GM23338 (cell line): ENCODE measurements around the gene FNDC3B. TPM values are rescaled to one million over a fixed set of nuclear protein-coding genes. Genes with fewer than 3 reads are reported as not detected.

ENCODE experiments used
- ATAC-seq: fragments of 200-7000 bp; cut with Tn5 transposase; 3 replicates; pipeline ENCODE4 v1.9.1; 2020
- DNase-seq: peaks from one replicate; pipeline ENCODE4 v3.0.0-alpha.2; 2015; ENCODE audit warnings: low spot score
- H2AFZ ChIP-seq: fragments of 200-600 bp; sonication (generic); 2 replicates; pipeline ENCODE4 v1.8.0; 2016; ENCODE audit warnings: antibody characterized with exemption, mild to moderate bottlenecking, moderate library complexity
- H3F3A ChIP-seq: fragments of 200-600 bp; sonication (generic); replicated peaks from 2 replicates; pipeline ENCODE4 v1.8.0; 2017; ENCODE audit warnings: antibody characterized with exemption, mixed run types, low read depth
- H3K27ac ChIP-seq: fragments of 200-600 bp; sonication (generic); 2 replicates; pipeline ENCODE4 v1.6.1; 2016; ENCODE audit warnings: low read depth
- H3K27me3 ChIP-seq: fragments of 200-600 bp; sonication (generic); 2 replicates; pipeline ENCODE4 v1.8.0; 2016; ENCODE audit warnings: mild to moderate bottlenecking, mixed run types, moderate library complexity; ENCODE audit not compliant: insufficient read depth
- H3K36me3 ChIP-seq: fragments of 200-600 bp; sonication (generic); 2 replicates; pipeline ENCODE4 v1.8.0; 2016; ENCODE audit warnings: mild to moderate bottlenecking; ENCODE audit not compliant: insufficient read depth
- H3K4me1 ChIP-seq: fragments of 200-600 bp; sonication (generic); 2 replicates; pipeline ENCODE4 v1.8.0; 2016; ENCODE audit warnings: mild to moderate bottlenecking, moderate library complexity; ENCODE audit not compliant: insufficient read depth
- H3K4me2 ChIP-seq: fragments of 200-600 bp; sonication (generic); 2 replicates; pipeline ENCODE4 v1.7.1; 2017; ENCODE audit warnings: mixed run types
- H3K4me3 ChIP-seq: fragments of 200-600 bp; sonication (generic); 2 replicates; pipeline ENCODE4 v1.6.1; 2016; ENCODE audit warnings: mixed run types
- H3K79me2 ChIP-seq: fragments of 200-600 bp; sonication (generic); replicated peaks from 2 replicates; pipeline ENCODE4 v1.8.0; 2017; ENCODE audit warnings: mild to moderate bottlenecking; ENCODE audit not compliant: insufficient read depth
- H3K9me2 ChIP-seq: fragments of 200-600 bp; sonication (generic); 2 replicates; pipeline ENCODE4 v1.8.0; 2017; ENCODE audit not compliant: insufficient read depth
- H4K20me1 ChIP-seq: fragments of 200-600 bp; sonication (generic); replicated peaks from 2 replicates; pipeline ENCODE4 v1.8.0; 2017; ENCODE audit warnings: mild to moderate bottlenecking; ENCODE audit not compliant: insufficient read depth
- H3K27ac Mint-ChIP-seq: 2 replicates; pipeline ENCODE4 v1.8.0; 2020; ENCODE audit warnings: inconsistent platforms, mild to moderate bottlenecking, moderate library complexity, mixed read lengths
- H3K27me3 Mint-ChIP-seq: 3 replicates; pipeline ENCODE4 v1.8.0; 2022; ENCODE audit warnings: low read depth, mild to moderate bottlenecking, moderate library complexity, mixed read lengths, inconsistent platforms; ENCODE audit not compliant: insufficient read depth, poor library complexity
- H3K36me3 Mint-ChIP-seq: 3 replicates; pipeline ENCODE4 v1.8.0; 2021; ENCODE audit warnings: low read depth, mild to moderate bottlenecking, inconsistent platforms, moderate library complexity, mixed read lengths
- H3K4me1 Mint-ChIP-seq: 3 replicates; pipeline ENCODE4 v1.8.0; 2020; ENCODE audit warnings: mild to moderate bottlenecking, inconsistent platforms, mixed read lengths
- H3K4me3 Mint-ChIP-seq: 3 replicates; pipeline ENCODE4 v1.8.0; 2021; ENCODE audit warnings: moderate library complexity, mild to moderate bottlenecking, inconsistent platforms, mixed read lengths
- H3K9me3 Mint-ChIP-seq: 3 replicates; pipeline ENCODE4 v1.8.0; 2020; ENCODE audit warnings: moderate library complexity, mild to moderate bottlenecking, inconsistent platforms, mixed read lengths
- EZH2 ChIP-seq: fragments of 200-600 bp; sonication (generic); IDR thresholded peaks from one replicate; pipeline ENCODE4 v1.8.0; 2017; ENCODE audit warnings: antibody characterized with exemption, mild to moderate bottlenecking, low read depth; ENCODE audit not compliant: unreplicated experiment
- EZH2phosphoT487 ChIP-seq: fragments of 200-600 bp; sonication (generic); IDR thresholded peaks from one replicate; pipeline ENCODE4 v1.8.1; 2018; ENCODE audit warnings: antibody characterized with exemption; ENCODE audit not compliant: unreplicated experiment
- JUNB ChIP-seq: IDR thresholded peaks from one replicate; pipeline ENCODE4 v1.6.1; 2016; ENCODE audit warnings: antibody characterized with exemption; ENCODE audit not compliant: unreplicated experiment
- POLR2AphosphoS5 ChIP-seq: IDR thresholded peaks from 2 replicates; pipeline ENCODE4 v1.6.1; 2016; ENCODE audit warnings: antibody characterized with exemption, low read depth
- STAT1 ChIP-seq: IDR thresholded peaks from one replicate; pipeline ENCODE4 v1.6.1; 2016; ENCODE audit warnings: antibody characterized with exemption; ENCODE audit not compliant: unreplicated experiment
- ZNF114 ChIP-seq: fragments of 250-450 bp; sonication (Bioruptor Pico); IDR thresholded peaks from 2 replicates; pipeline ENCODE4 v1.5.0; 2020; ENCODE audit warnings: mild to moderate bottlenecking, moderate library complexity
- ZNF331 ChIP-seq: fragments of 250-450 bp; sonication (Bioruptor Pico); IDR thresholded peaks from 2 replicates; pipeline ENCODE4 v1.5.0; 2020; ENCODE audit warnings: low read depth, mild to moderate bottlenecking, moderate library complexity
- polyA plus RNA-seq: library from polyadenylated mRNA; unstranded; fragments of >200 nt; fragmentation: Nextera tagmentation; extraction: Ambion mirVana; gene quantifications from 2 replicates; pipeline ENCODE4 v1.2.1, GENCODE V29; 2016
- total RNA-seq: library from RNA; depleted of rRNA; stranded (reverse); fragments of >200 nt; shearing (Covaris generic); gene quantifications from 2 replicates; pipeline ENCODE4 v1.2.3, GENCODE V29; 2014
- TF ChIP-seq, protein P1 (sequence below): fragments of 250-450 bp; sonication (Bioruptor Pico); IDR thresholded peaks from 2 replicates; pipeline ENCODE4 v1.5.0; 2020; ENCODE audit warnings: mild to moderate bottlenecking, moderate library complexity
- TF ChIP-seq, protein P2 (sequence below): IDR thresholded peaks from 2 replicates; pipeline ENCODE4 v1.6.1; 2016; ENCODE audit warnings: antibody characterized with exemption

FNDC3B gene
- total and polyA plus RNA-seq, 2 experiments from 2014 or later = 19.1 to 55.4 TPM

DNA sequence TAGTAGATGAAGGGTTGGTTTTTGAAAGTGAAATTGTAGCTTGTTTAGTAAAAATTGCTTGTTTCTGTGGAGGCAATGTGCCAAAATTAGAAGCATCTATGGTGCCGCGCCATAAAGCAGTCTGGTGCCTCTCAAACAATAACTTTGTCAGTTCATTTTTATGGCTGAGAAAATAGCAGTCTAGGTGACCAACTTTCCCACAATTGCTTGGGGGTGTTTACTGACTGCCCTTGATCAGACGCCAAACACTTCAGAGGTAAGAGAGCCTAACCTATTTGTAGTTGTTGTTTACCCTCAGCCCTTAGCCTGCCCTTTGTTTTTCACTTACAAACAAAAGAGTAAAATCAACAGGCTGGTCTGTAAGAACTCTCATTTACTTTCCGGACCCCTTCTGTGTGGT is 174.5 kb downstream of the FNDC3B start (continued):
- TF ChIP-seq, protein P1, sequence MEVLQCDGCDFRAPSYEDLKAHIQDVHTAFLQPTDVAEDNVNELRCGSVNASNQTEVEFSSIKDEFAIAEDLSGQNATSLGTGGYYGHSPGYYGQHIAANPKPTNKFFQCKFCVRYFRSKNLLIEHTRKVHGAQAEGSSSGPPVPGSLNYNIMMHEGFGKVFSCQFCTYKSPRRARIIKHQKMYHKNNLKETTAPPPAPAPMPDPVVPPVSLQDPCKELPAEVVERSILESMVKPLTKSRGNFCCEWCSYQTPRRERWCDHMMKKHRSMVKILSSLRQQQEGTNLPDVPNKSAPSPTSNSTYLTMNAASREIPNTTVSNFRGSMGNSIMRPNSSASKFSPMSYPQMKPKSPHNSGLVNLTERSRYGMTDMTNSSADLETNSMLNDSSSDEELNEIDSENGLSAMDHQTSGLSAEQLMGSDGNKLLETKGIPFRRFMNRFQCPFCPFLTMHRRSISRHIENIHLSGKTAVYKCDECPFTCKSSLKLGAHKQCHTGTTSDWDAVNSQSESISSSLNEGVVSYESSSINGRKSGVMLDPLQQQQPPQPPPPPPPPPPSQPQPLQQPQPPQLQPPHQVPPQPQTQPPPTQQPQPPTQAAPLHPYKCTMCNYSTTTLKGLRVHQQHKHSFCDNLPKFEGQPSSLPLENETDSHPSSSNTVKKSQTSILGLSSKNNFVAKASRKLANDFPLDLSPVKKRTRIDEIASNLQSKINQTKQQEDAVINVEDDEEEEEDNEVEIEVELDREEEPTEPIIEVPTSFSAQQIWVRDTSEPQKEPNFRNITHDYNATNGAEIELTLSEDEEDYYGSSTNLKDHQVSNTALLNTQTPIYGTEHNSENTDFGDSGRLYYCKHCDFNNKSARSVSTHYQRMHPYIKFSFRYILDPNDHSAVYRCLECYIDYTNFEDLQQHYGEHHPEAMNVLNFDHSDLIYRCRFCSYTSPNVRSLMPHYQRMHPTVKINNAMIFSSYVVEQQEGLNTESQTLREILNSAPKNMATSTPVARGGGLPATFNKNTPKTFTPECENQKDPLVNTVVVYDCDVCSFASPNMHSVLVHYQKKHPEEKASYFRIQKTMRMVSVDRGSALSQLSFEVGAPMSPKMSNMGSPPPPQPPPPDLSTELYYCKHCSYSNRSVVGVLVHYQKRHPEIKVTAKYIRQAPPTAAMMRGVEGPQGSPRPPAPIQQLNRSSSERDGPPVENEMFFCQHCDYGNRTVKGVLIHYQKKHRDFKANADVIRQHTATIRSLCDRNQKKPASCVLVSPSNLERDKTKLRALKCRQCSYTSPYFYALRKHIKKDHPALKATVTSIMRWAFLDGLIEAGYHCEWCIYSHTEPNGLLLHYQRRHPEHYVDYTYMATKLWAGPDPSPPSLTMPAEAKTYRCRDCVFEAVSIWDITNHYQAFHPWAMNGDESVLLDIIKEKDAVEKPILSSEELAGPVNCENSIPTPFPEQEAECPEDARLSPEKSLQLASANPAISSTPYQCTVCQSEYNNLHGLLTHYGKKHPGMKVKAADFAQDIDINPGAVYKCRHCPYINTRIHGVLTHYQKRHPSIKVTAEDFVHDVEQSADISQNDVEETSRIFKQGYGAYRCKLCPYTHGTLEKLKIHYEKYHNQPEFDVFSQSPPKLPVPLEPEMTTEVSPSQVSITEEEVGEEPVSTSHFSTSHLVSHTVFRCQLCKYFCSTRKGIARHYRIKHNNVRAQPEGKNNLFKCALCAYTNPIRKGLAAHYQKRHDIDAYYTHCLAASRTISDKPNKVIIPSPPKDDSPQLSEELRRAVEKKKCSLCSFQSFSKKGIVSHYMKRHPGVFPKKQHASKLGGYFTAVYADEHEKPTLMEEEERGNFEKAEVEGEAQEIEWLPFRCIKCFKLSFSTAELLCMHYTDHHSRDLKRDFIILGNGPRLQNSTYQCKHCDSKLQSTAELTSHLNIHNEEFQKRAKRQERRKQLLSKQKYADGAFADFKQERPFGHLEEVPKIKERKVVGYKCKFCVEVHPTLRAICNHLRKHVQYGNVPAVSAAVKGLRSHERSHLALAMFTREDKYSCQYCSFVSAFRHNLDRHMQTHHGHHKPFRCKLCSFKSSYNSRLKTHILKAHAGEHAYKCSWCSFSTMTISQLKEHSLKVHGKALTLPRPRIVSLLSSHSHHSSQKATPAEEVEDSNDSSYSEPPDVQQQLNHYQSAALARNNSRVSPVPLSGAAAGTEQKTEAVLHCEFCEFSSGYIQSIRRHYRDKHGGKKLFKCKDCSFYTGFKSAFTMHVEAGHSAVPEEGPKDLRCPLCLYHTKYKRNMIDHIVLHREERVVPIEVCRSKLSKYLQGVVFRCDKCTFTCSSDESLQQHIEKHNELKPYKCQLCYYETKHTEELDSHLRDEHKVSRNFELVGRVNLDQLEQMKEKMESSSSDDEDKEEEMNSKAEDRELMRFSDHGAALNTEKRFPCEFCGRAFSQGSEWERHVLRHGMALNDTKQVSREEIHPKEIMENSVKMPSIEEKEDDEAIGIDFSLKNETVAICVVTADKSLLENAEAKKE = no peak
- TF ChIP-seq JUNB = no peak
- no peak for TF ChIP-seq POLR2AphosphoS5

DNA sequence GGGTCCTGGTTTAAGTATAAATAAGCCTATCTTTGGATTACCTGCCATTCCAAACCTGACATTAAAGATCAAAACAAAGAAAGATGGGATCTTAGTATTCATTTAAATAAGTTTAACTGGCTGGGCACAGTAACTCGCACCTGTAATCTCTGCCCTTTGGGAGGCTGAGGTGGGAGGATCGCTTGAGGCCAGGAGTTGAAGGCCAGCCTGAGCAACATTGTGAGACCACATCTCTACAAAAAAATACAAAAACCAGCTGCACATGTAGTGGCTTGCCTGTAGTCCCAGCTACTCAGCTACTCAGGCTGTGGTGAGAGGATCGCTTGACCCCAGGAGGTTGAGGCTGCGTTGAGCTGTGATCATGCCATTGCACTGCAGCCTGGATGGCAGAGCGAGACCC is 176.9 kb downstream of the FNDC3B start:
- no peak for ATAC-seq
- peaks cover 65% of the 10 kb centered on the region for H3K4me1 ChIP-seq
- TF ChIP-seq, protein P2, sequence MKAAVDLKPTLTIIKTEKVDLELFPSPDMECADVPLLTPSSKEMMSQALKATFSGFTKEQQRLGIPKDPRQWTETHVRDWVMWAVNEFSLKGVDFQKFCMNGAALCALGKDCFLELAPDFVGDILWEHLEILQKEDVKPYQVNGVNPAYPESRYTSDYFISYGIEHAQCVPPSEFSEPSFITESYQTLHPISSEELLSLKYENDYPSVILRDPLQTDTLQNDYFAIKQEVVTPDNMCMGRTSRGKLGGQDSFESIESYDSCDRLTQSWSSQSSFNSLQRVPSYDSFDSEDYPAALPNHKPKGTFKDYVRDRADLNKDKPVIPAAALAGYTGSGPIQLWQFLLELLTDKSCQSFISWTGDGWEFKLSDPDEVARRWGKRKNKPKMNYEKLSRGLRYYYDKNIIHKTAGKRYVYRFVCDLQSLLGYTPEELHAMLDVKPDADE = no peak
- TF ChIP-seq JUNB (no peak), EZH2 (no peak), STAT1 (no peak), ZNF331 (CRISPR knock-in tag) (no peak), ZNF114 (CRISPR knock-in tag) (no peak), POLR2AphosphoS5 (no peak), EZH2phosphoT487 (no peak)
- TF ChIP-seq, protein P1 = no peak

More for the DNA sequence above, 176.9 kb downstream of the FNDC3B start:
- Histone ChIP-seq H3K79me2 (peaks cover 80% of the 10 kb centered on the region), H3K4me3 (no peak overlapping the region), H3K27me3 (no peaks in the 10 kb centered on the region), H3F3A (no peaks in the 10 kb centered on the region), H2AFZ (no peak overlapping the region), H3K4me2 (0 out of 2 replicates have a peak overlapping the region, but pooled peaks have one; percentile 25), H3K36me3 (no peaks in the 10 kb centered on the region), H4K20me1 (peaks cover 5% of the 10 kb centered on the region; the same call in 1 of the 2 replicates), H3K27ac (no peak overlapping the region), H3K9me2 (no peaks in the 10 kb centered on the region)
- peaks cover 7% of the 10 kb centered on the region for H3K27me3 Mint-ChIP-seq
- no peak for DNase-seq
- peaks cover 61% of the 10 kb centered on the region for H3K4me1 Mint-ChIP-seq
- H3K27ac Mint-ChIP-seq = no peak overlapping the region
- no peak overlapping the region for H3K4me3 Mint-ChIP-seq
- no peaks in the 10 kb centered on the region for H3K36me3 Mint-ChIP-seq
- H3K9me3 Mint-ChIP-seq = no peaks in the 10 kb centered on the region
